Cardiac fibroblast (primary cell): ENCODE data around the gene PKLR.
A peak's percentile ranks its signal among the peaks of the same experiment; 100 is the strongest.

Experiments
- DNase-seq, 2 donors: peaks; one replicate each; pipeline versions ENCODE4 v3.0.0 to v3.0.0-alpha.2; 2010; ENCODE audit warnings: low read depth in 2 of 2
- H3K4me3 ChIP-seq, 2 donors: replicated peaks in 1 of 2; 1 replicate in 1 of 2; 2 replicates in 1 of 2; pipeline ENCODE4 v1.5.1; 2011; ENCODE audit warnings: low read depth in 2 of 2, low read length in 2 of 2, mild to moderate bottlenecking in 2 of 2, moderate library complexity in 1 of 2
- CTCF ChIP-seq: IDR thresholded peaks from one replicate; pipeline ENCODE4 v1.5.1; 2011; ENCODE audit warnings: low read depth, mild to moderate bottlenecking, low read length, inconsistent platforms

PKLR gene

DNA sequence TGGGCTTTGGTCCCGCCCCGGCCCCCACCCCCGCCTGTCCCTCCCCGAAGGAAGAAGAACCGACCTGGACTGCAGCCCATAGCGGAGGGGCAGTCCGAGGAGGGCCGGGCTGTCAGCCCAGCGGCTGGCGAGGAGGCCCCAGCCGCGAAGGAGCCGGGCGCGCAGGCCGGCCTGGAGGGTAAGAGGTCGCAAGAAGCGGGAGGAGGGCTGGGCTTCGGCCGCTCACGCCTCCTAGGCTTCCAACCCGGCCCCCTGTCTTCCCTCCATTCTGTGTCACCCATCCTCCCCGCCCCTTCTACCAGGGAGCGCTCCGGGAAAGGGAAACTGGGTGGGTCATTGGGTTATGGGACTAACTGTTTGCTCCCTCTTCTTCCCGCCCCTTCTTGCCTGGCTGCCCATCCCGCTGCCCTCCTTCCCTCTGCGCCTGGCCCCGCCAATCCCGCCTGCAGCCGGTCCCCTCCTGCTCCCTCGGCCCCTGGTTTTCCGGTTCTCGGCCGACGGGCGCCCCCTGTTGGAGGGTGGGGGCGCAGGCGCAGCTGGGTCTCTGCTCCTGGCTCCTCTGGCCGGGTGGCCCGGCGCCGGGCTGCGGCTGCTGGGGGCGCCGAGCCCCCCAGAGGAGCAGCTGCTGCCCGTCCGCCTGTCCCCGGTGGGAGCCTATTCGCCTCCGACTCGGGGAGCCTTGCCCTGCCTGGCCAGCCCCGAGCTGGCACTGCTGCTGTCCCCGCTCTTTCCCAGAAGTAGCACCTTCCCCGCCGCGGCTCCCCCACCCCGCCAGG lies 21.9 kb upstream of the PKLR start:
- peak; percentile 96 to 99 for DNase-seq
- H3K4me3 ChIP-seq = peak overlapping the region; percentile 71 to 90
- peak; percentile 79 for TF ChIP-seq CTCF

GRCh38 chr1:155322571-155322952 lies 21.3 kb upstream of the PKLR start:
- peak overlapping the region; percentile 71 to 90 for H3K4me3 ChIP-seq
- no peak for TF ChIP-seq CTCF
- peak; percentile 41 to 49 for DNase-seq

DNA sequence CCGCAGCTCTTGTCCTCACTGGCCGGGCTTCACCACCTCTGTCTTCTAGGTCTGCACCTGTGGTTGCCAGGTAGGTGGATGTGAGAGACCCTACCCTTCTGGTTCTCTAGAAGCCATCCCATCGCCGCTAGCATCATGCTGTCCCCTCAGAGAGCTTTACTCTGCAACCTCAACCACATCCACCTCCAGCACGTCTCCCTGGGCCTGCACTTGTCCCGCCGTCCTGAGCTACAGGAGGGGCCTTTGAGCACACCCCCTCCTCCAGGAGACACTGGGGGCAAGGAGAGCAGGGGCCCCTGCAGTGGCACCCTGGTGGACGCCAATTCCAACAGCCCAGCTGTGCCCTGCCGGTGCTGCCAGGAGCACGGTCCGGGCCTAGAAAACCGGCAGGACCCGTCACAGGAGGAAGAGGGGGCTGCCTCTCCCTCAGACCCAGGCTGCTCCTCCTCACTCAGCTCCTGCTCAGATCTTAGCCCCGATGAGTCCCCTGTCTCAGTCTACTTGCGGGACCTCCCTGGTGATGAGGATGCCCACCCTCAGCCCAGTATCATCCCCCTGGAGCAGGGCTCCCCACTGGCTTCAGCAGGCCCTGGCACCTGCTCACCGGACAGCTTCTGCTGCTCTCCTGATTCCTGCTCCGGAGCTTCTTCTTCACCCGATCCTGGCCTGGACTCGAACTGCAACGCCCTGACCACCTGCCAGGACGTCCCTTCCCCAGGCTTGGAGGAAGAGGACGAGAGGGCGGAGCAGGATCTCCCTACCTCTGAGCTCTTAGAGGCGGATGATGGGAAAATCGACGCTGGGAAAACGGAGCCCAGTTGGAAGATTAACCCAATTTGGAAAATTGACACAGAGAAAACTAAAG lies 20.6 kb upstream of the PKLR start:
- no peak for DNase-seq
- peak overlapping the region; percentile 71 to 90 for H3K4me3 ChIP-seq
- no peak for TF ChIP-seq CTCF

- H3K4me3 ChIP-seq = peak within 1 kb of the TSS; percentile 49 to 51
- no peak for TF ChIP-seq CTCF
- peak; percentile 66 to 69 for DNase-seq
These were observed 19.7 kb upstream of the PKLR start, which contains the start of gene RUSC1 for GRCh38 chr1:155320661-155321617. Gene RUSC1 (plus strand): TSS chr1:155320894. CDS start chr1:155321774, 880 bp downstream.

GRCh38 chr1:155320252-155320651 lies 19.0 kb upstream of the PKLR start:
- H3K4me3 ChIP-seq = peak overlapping the region; percentile 49 to 51
- no peak for TF ChIP-seq CTCF
- no peak for DNase-seq

DNA sequence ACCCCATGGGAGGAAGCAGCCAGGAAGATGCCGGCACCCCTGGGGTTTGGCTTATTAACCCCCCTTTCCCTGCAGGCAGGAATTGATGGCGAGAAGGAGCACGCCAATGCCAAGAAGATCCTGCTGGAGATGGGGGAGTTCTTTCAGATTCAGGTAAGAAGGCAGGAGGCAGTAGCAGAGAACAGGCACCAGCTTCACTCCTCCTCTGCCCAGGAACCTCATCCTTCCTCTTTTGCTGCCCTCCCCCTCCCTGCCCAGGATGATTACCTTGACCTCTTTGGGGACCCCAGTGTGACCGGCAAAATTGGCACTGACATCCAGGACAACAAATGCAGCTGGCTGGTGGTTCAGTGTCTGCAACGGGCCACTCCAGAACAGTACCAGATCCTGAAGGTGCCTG lies 18.3 kb upstream of the PKLR start:
- no peak for TF ChIP-seq CTCF
- no peak overlapping the region for H3K4me3 ChIP-seq

More for the DNA sequence above, 18.3 kb upstream of the PKLR start:
- DNase-seq = no peak
